WTC11 (cell line): ENCODE data around the gene TPK1. TPM values are rescaled to one million over a fixed set of nuclear protein-coding genes. Genes with fewer than 3 reads are reported as not detected.

Experiments used
- ATAC-seq: fragments of 200-7000 bp; cut with Tn5 transposase; 2 replicates; pipeline ENCODE4 v1.10.0; 2021; ENCODE audit warnings: mild to moderate bottlenecking, moderate library complexity
- CTCF ChIA-PET: fragments of 300-600 bp; sonication (Branson Sonifier 250); formaldehyde crosslinking; loops from one replicate; lab custom pipeline; 2021; ENCODE audit warnings: antibody characterized with exemption; lab: Charles Lee
- POLR2A ChIA-PET: fragments of 350-600 bp; sonication (Branson Sonifier 250); formaldehyde crosslinking; loops from one replicate; lab custom pipeline; 2021; ENCODE audit warnings: antibody characterized with exemption; lab: Charles Lee
- DNase-seq: peaks from one replicate; pipeline ENCODE4 v3.0.0; 2021; ENCODE audit warnings: low spot score
- H3K27ac Mint-ChIP-seq: 2 replicates; pipeline ENCODE4 v1.8.0; 2021; ENCODE audit warnings: mixed read lengths
- H3K27me3 Mint-ChIP-seq: 2 replicates; pipeline ENCODE4 v1.8.0; 2021; ENCODE audit warnings: low read depth, mild to moderate bottlenecking, moderate library complexity, mixed read lengths
- H3K36me3 Mint-ChIP-seq: 2 replicates; pipeline ENCODE4 v1.8.0; 2021; ENCODE audit warnings: mixed read lengths
- H3K4me1 Mint-ChIP-seq: 2 replicates; pipeline ENCODE4 v1.8.0; 2022; ENCODE audit warnings: mixed read lengths
- H3K4me3 Mint-ChIP-seq: 2 replicates; pipeline ENCODE4 v1.8.0; 2021; ENCODE audit warnings: mild to moderate bottlenecking, moderate library complexity, mixed read lengths
- H3K9me3 Mint-ChIP-seq: 2 replicates; pipeline ENCODE4 v1.8.0; 2021; ENCODE audit warnings: mixed read lengths
- CBFB ChIP-seq: sonication (generic); formaldehyde crosslinking; IDR thresholded peaks from 2 replicates; pipeline ENCODE4 v1.8.1; 2022; ENCODE audit warnings: mild to moderate bottlenecking, low read depth, missing genetic modification reagents
- CREB1 ChIP-seq: sonication (generic); formaldehyde crosslinking; IDR thresholded peaks from 2 replicates; pipeline ENCODE4 v1.8.0; 2023; ENCODE audit warnings: mild to moderate bottlenecking, missing genetic modification reagents
- ELF4 ChIP-seq: sonication (generic); formaldehyde crosslinking; IDR thresholded peaks from 2 replicates; pipeline ENCODE4 v1.8.1; 2022; ENCODE audit warnings: low read depth, mild to moderate bottlenecking, moderate library complexity, missing genetic modification reagents
- FOXK1 ChIP-seq: sonication (generic); formaldehyde crosslinking; IDR thresholded peaks from 2 replicates; pipeline ENCODE4 v1.8.0; 2022; ENCODE audit warnings: mild to moderate bottlenecking, moderate library complexity, missing genetic modification reagents
- GRHL2 ChIP-seq: fragments of 250-450 bp; sonication (Bioruptor Pico); IDR thresholded peaks from 2 replicates; pipeline ENCODE4 v1.8.0; 2022; ENCODE audit warnings: mild to moderate bottlenecking, moderate library complexity; ENCODE audit not compliant: insufficient replicate concordance, severe bottlenecking
- JUN ChIP-seq: sonication (generic); formaldehyde crosslinking; IDR thresholded peaks from 2 replicates; pipeline ENCODE4 v1.8.0; 2023; ENCODE audit warnings: mild to moderate bottlenecking, missing genetic modification reagents
- NFATC4 ChIP-seq: fragments of 250-450 bp; sonication (Bioruptor Pico); IDR thresholded peaks from 2 replicates; pipeline ENCODE4 v1.9.0; 2021; ENCODE audit warnings: mild to moderate bottlenecking
- NR1H2 ChIP-seq: sonication (generic); formaldehyde crosslinking; IDR thresholded peaks from 2 replicates; pipeline ENCODE4 v1.9.0; 2021; ENCODE audit warnings: mild to moderate bottlenecking, moderate library complexity, missing genetic modification reagents
- NR2C2 ChIP-seq: sonication (generic); formaldehyde crosslinking; IDR thresholded peaks from 2 replicates; pipeline ENCODE4 v1.8.0; 2022; ENCODE audit warnings: mild to moderate bottlenecking, missing genetic modification reagents
- OVOL2 ChIP-seq: fragments of 250-450 bp; sonication (Bioruptor Pico); IDR thresholded peaks from 2 replicates; pipeline ENCODE4 v1.9.0; 2021; ENCODE audit warnings: mild to moderate bottlenecking, borderline replicate concordance
- ZNF232 ChIP-seq: sonication (generic); formaldehyde crosslinking; IDR thresholded peaks from 2 replicates; pipeline ENCODE4 v1.8.0; 2022; ENCODE audit warnings: mild to moderate bottlenecking, missing genetic modification reagents
- ZNF396 ChIP-seq: fragments of 250-450 bp; sonication (Bioruptor Pico); IDR thresholded peaks from 2 replicates; pipeline ENCODE4 v1.8.0; 2021; ENCODE audit warnings: mild to moderate bottlenecking, moderate library complexity, borderline replicate concordance
- ZNF416 ChIP-seq: fragments of 250-450 bp; sonication (Bioruptor Pico); IDR thresholded peaks from 2 replicates; pipeline ENCODE4 v1.9.0; 2021; ENCODE audit warnings: mild to moderate bottlenecking, inconsistent platforms
- total RNA-seq: library from RNA; stranded (reverse); gene quantifications from 3 replicates; pipeline ENCODE4 v1.2.3, GENCODE V29; 2021
- TF ChIP-seq, protein P1 (sequence below): sonication (generic); formaldehyde crosslinking; IDR thresholded peaks from 2 replicates; pipeline ENCODE4 v1.8.1; 2022; ENCODE audit warnings: low read depth, mild to moderate bottlenecking, moderate library complexity, missing genetic modification reagents, borderline replicate concordance
- TF ChIP-seq, protein P2 (sequence below): fragments of 250-450 bp; sonication (Bioruptor Pico); IDR thresholded peaks from 2 replicates; pipeline ENCODE4 v1.9.0; 2021; ENCODE audit warnings: moderate library complexity, mild to moderate bottlenecking, inconsistent platforms, borderline replicate concordance
- TF ChIP-seq, protein P3 (sequence below): sonication (generic); formaldehyde crosslinking; IDR thresholded peaks from 2 replicates; pipeline ENCODE4 v1.8.1; 2023; ENCODE audit warnings: mild to moderate bottlenecking, missing genetic modification reagents, borderline replicate concordance
- TF ChIP-seq, protein P4 (sequence below): sonication (generic); formaldehyde crosslinking; IDR thresholded peaks from 2 replicates; pipeline ENCODE4 v1.8.1; 2023; ENCODE audit warnings: mild to moderate bottlenecking, missing genetic modification reagents, moderate library complexity
- TF ChIP-seq, protein P5 (sequence below): sonication (generic); formaldehyde crosslinking; IDR thresholded peaks from 2 replicates; pipeline ENCODE4 v1.8.0; 2022; ENCODE audit warnings: missing genetic modification reagents
- TF ChIP-seq, protein P6 (sequence below): fragments of 250-450 bp; sonication (Bioruptor Pico); conservative IDR thresholded peaks from 2 replicates; pipeline ENCODE4 v1.9.0; 2021; ENCODE audit warnings: mild to moderate bottlenecking

Gene TPK1
- total RNA-seq, 1 experiment from 2014 or later, result 2.7 TPM

DNA sequence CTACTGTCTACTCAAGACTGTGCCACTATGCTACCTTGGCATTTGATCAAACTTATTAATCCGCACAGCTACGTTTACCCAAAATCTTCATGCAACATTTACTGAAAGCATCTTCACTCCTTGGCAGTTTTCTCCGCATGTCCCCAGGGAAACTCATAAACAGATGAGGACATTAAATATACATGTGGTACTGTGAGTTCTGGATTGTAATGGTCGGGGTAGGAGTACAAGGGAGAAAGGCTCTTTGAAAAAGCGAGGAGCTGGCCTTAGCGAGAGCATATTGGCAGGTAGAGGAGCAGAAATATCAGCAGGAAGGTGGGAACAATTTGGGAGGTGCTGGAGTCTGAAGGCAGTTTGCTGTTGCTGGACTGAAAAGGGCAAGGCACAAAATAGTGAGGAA is 325.2 kb downstream of the TPK1 start (continued):
- TF ChIP-seq, protein P1, sequence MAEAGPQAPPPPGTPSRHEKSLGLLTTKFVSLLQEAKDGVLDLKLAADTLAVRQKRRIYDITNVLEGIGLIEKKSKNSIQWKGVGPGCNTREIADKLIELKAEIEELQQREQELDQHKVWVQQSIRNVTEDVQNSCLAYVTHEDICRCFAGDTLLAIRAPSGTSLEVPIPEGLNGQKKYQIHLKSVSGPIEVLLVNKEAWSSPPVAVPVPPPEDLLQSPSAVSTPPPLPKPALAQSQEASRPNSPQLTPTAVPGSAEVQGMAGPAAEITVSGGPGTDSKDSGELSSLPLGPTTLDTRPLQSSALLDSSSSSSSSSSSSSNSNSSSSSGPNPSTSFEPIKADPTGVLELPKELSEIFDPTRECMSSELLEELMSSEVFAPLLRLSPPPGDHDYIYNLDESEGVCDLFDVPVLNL (CRISPR knock-in tag), result no peak
- TF ChIP-seq, protein P2, sequence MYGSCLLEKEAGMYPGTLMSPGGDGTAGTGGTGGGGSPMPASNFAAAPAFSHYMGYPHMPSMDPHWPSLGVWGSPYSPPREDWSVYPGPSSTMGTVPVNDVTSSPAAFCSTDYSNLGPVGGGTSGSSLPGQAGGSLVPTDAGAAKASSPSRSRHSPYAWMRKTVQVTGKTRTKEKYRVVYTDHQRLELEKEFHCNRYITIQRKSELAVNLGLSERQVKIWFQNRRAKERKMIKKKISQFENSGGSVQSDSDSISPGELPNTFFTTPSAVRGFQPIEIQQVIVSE (CRISPR knock-in tag), result no peak
- TF ChIP-seq ELF4 (no peak), OVOL2 (CRISPR knock-in tag) (no peak)

DNA sequence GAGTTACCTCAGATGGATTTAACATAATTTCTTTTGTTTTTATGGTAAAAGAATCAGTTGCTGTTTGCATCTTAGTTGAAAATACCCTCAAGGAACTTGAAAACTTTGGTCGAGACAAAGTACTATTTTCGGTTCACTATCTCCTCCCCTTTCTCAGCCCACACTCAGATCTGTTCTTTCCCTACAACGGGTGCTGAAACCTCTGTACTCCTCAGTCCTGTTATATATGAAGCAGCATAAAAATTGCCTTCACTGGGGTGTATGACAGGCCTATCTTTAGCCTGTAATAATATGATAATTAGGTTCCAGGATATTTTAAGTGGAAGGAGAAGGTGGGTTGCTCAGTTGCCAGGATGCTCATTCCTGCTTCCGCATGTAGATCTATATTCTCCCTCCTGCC is 327.2 kb downstream of the TPK1 start:
- peaks cover 2% of the 10 kb centered on the region; the same call in 1 of the 2 replicates for H3K36me3 Mint-ChIP-seq
- H3K4me1 Mint-ChIP-seq, result 0 out of 2 replicates have a peak, but pooled peaks cover 6% of the 10 kb centered on the region
- ATAC-seq, result no peak
- no peak for TF ChIP-seq JUN (CRISPR knock-in tag)
- TF ChIP-seq ZNF396 (CRISPR knock-in tag), result no peak
- TF ChIP-seq CBFB (CRISPR knock-in tag), result no peak
- no peak for TF ChIP-seq FOXK1 (CRISPR knock-in tag)
- TF ChIP-seq NFATC4, result no peak
- TF ChIP-seq, protein P3, sequence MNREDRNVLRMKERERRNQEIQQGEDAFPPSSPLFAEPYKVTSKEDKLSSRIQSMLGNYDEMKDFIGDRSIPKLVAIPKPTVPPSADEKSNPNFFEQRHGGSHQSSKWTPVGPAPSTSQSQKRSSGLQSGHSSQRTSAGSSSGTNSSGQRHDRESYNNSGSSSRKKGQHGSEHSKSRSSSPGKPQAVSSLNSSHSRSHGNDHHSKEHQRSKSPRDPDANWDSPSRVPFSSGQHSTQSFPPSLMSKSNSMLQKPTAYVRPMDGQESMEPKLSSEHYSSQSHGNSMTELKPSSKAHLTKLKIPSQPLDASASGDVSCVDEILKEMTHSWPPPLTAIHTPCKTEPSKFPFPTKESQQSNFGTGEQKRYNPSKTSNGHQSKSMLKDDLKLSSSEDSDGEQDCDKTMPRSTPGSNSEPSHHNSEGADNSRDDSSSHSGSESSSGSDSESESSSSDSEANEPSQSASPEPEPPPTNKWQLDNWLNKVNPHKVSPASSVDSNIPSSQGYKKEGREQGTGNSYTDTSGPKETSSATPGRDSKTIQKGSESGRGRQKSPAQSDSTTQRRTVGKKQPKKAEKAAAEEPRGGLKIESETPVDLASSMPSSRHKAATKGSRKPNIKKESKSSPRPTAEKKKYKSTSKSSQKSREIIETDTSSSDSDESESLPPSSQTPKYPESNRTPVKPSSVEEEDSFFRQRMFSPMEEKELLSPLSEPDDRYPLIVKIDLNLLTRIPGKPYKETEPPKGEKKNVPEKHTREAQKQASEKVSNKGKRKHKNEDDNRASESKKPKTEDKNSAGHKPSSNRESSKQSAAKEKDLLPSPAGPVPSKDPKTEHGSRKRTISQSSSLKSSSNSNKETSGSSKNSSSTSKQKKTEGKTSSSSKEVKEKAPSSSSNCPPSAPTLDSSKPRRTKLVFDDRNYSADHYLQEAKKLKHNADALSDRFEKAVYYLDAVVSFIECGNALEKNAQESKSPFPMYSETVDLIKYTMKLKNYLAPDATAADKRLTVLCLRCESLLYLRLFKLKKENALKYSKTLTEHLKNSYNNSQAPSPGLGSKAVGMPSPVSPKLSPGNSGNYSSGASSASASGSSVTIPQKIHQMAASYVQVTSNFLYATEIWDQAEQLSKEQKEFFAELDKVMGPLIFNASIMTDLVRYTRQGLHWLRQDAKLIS (CRISPR knock-in tag), result no peak
- TF ChIP-seq, protein P4, sequence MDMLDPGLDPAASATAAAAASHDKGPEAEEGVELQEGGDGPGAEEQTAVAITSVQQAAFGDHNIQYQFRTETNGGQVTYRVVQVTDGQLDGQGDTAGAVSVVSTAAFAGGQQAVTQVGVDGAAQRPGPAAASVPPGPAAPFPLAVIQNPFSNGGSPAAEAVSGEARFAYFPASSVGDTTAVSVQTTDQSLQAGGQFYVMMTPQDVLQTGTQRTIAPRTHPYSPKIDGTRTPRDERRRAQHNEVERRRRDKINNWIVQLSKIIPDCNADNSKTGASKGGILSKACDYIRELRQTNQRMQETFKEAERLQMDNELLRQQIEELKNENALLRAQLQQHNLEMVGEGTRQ, result no peak
- no peak for TF ChIP-seq ZNF232 (CRISPR knock-in tag)
- no peak for TF ChIP-seq NR1H2 (CRISPR knock-in tag)
- TF ChIP-seq CREB1, result no peak
- TF ChIP-seq ZNF416 (CRISPR knock-in tag), result no peak
- TF ChIP-seq GRHL2 (CRISPR knock-in tag), result no peak
- no peak for TF ChIP-seq NR2C2 (CRISPR knock-in tag)
- TF ChIP-seq, protein P5, sequence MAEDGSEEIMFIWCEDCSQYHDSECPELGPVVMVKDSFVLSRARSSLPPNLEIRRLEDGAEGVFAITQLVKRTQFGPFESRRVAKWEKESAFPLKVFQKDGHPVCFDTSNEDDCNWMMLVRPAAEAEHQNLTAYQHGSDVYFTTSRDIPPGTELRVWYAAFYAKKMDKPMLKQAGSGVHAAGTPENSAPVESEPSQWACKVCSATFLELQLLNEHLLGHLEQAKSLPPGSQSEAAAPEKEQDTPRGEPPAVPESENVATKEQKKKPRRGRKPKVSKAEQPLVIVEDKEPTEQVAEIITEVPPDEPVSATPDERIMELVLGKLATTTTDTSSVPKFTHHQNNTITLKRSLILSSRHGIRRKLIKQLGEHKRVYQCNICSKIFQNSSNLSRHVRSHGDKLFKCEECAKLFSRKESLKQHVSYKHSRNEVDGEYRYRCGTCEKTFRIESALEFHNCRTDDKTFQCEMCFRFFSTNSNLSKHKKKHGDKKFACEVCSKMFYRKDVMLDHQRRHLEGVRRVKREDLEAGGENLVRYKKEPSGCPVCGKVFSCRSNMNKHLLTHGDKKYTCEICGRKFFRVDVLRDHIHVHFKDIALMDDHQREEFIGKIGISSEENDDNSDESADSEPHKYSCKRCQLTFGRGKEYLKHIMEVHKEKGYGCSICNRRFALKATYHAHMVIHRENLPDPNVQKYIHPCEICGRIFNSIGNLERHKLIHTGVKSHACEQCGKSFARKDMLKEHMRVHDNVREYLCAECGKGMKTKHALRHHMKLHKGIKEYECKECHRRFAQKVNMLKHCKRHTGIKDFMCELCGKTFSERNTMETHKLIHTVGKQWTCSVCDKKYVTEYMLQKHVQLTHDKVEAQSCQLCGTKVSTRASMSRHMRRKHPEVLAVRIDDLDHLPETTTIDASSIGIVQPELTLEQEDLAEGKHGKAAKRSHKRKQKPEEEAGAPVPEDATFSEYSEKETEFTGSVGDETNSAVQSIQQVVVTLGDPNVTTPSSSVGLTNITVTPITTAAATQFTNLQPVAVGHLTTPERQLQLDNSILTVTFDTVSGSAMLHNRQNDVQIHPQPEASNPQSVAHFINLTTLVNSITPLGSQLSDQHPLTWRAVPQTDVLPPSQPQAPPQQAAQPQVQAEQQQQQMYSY (CRISPR knock-in tag), result no peak
- TF ChIP-seq, protein P6, sequence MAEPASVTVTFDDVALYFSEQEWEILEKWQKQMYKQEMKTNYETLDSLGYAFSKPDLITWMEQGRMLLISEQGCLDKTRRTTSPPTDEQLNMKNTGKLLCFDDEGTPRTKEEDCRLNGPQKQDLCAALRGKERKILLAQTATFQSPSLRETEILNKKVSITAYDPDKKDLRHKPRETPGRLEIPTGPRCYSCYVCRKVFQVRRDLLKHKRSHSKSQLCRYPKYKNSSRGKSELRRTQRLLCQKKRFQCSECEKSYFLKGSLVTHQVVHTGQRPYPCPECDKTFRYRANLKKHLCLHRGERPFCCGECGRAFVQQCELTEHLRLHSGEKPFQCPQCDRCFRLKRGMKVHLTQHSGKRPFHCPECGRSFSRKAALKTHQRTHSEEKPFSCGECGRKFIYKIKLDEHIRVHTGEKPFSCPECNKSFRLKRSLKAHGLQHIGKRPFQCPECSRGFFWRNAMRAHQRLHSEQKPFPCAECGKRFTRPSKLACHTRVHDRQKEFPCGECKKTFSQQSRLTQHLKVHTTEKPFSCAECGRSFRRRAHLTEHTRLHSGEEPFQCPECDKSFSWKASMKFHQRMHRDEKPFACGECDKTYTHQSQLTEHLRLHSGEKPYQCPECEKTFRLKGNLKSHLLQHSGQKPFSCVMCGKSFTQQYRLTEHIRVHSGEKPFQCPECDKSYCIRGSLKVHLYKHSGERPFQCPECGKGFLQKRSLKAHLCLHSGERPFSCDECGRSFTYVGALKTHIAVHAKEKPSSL, result no peak
- TF ChIP-seq, all 79 proteins: peak for 0
- Mint-ChIP-seq H3K9me3 (peaks cover 15% of the 10 kb centered on the region), H3K27me3 (no peaks in the 10 kb centered on the region), H3K27ac (no peak overlapping the region), H3K4me3 (no peak overlapping the region)
- ChIA-PET POLR2A (no interaction called here), CTCF (interaction anchor here (0.6 kb wide), 2 partner anchors 18 to 39 kb away, joined by 3 to 4 read pairs; no protein-coding TSS in a partner anchor)
- no peak for DNase-seq
